Activated T-cell treated with anti-CD3 and anti-CD28 coated beads, Interleukin-2, amount 50 U/mL, for 72 hours (primary cell): ENCODE measurements around the gene KLRF2. TPM values are rescaled to one million over a fixed set of nuclear protein-coding genes. Genes with fewer than 3 reads are reported as not detected.
A peak's percentile ranks its signal among the peaks of the same experiment; 100 is the strongest.

Experiments used
- ATAC-seq, 2 donors: fragments of 150-1000 bp; cut with Tn5 transposase; replicated peaks in 1 of 2; 2 replicates each; pipeline ENCODE4 v1.10.0; 2021; ENCODE audit warnings: moderate library complexity in 2 of 2, mild to moderate bottlenecking in 1 of 2
- DNase-seq, 2 donors: peaks; one replicate each; pipeline ENCODE4 v3.0.0; 2021 to 2022; ENCODE audit warnings: mixed read lengths in 1 of 2
- H3K27ac Mint-ChIP-seq: one replicate; pipeline ENCODE4 v1.8.0; 2022; ENCODE audit warnings: mild to moderate bottlenecking, moderate library complexity, mixed read lengths
- H3K27me3 Mint-ChIP-seq: one replicate; pipeline ENCODE4 v1.8.0; 2022; ENCODE audit warnings: low read depth, mixed read lengths
- H3K36me3 Mint-ChIP-seq, 2 donors: one replicate each; pipeline ENCODE4 v1.8.0; 2022; ENCODE audit warnings: mixed read lengths in 2 of 2, mild to moderate bottlenecking in 1 of 2; ENCODE audit not compliant: insufficient read depth in 2 of 2
- H3K4me1 Mint-ChIP-seq: one replicate; pipeline ENCODE4 v1.8.0; 2022; ENCODE audit warnings: low read depth, mixed read lengths
- H3K4me3 Mint-ChIP-seq, 2 donors: one replicate each; pipeline ENCODE4 v1.8.0; 2022; ENCODE audit warnings: mild to moderate bottlenecking in 2 of 2, mixed read lengths in 2 of 2, moderate library complexity in 2 of 2
- H3K9me3 Mint-ChIP-seq, 2 donors: one replicate each; pipeline ENCODE4 v1.8.0; 2022; ENCODE audit warnings: mixed read lengths in 2 of 2
- total RNA-seq, 2 donors: library from RNA; stranded (reverse); gene quantifications; one replicate each; pipeline ENCODE4 v1.2.3, GENCODE V29; 2022

The KLRF2 gene
- total RNA-seq, 2 donors from 2014 or later: not detected

DNA sequence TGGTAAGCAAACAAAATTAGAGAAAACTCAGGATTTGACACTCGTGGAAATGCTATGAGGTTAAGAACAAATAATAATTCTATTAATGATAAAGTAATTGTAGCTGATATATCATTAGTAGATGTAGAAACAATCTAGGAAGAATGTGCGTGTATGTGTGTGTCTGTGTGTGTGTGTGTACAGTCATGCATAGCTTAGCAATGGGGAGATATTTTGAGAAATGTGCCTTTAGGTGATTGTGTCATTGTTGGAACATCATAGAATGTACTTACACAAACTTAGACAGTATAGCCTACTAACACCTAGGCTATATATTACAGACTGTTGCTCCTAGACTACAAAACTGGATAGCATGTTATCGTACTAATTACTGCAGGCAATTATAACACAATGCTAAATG lies 45.6 kb downstream of the KLRF2 start:
- H3K36me3 Mint-ChIP-seq: no peaks in the 10 kb centered on the region
- H3K4me1 Mint-ChIP-seq: peaks cover 23% of the 10 kb centered on the region
- no peak for DNase-seq
- H3K9me3 Mint-ChIP-seq: no peaks in the 10 kb centered on the region
- H3K27me3 Mint-ChIP-seq: no peaks in the 10 kb centered on the region
- H3K4me3 Mint-ChIP-seq: no peak overlapping the region
- no peak overlapping the region for H3K27ac Mint-ChIP-seq
- ATAC-seq: no peak

DNA sequence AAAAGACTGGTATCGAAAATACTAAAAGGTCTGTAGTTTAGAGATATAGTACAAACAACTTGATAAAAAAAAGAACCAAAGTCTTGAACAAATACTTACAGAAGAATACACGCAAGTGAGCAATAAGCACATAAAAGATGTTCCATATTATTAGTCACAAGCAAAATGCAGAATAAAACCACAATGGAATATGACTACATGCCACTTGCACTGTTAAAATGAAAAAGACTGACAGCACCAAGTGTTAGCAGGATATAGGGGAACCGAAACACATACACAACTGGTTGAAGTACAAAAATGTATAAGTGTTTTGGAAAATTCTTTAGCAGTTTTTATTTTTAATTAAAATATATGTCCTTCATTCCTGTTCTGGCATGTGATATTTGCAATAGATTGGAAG lies 47.3 kb downstream of the KLRF2 start:
- Mint-ChIP-seq H3K4me1 (peaks cover 15% of the 10 kb centered on the region), H3K27ac (no peak overlapping the region), H3K27me3 (peaks cover 9% of the 10 kb centered on the region), H3K4me3 (no peak overlapping the region), H3K36me3 (no peaks in the 10 kb centered on the region), H3K9me3 (no peaks in the 10 kb centered on the region)
- ATAC-seq: no peak
- no peak for DNase-seq

DNA sequence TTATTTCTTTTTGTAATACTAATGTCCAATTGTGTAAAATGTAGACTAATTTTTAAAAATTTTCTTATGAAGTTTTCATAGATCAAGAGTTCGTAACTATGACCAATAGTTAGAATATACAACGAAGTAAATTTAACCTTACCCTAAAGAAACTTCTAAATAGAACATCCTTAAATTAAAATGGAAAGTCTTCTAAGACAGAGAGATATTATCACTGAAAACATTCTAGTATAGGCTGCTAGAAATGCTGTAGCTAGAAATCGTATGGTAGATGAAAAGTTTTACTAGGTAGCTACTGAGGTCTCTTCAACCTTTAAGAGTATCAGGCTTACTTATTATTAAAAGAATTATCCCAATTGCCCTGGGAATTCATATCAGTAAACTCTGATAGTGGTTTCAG lies 50.0 kb downstream of the KLRF2 start:
- no peak overlapping the region for H3K4me3 Mint-ChIP-seq
- ATAC-seq: no peak
- no peaks in the 10 kb centered on the region for H3K36me3 Mint-ChIP-seq
- no peak for DNase-seq
- peaks cover 6% of the 10 kb centered on the region for H3K4me1 Mint-ChIP-seq
- no peak overlapping the region for H3K27ac Mint-ChIP-seq
- peaks cover 16% of the 10 kb centered on the region for H3K27me3 Mint-ChIP-seq
- no peaks in the 10 kb centered on the region for H3K9me3 Mint-ChIP-seq

DNA sequence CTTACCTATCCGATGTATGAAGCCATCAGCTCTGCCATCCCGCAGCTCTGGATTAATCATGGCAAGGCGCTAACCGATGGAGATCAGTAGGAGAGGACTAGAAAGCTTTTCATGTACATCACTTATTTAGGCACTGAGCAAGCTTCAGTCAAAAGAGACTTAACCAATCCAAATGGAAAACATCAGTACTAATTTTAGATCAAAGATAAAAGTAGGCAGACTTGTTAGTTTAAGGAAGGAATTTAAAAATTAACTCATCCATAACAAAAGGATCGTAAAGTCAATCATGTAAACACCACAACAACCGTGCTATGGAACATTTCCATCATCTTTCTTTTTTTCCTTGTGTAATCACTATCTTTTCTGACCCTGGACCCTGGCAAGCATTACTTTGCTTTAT lies 51.0 kb downstream of the KLRF2 start, which contains the start of gene CLEC2A:
Gene CLEC2A, minus strand, starts transcription at position 101 of the 400 bp plus-strand sequence. Its CDS starts 41 bp downstream, at position 60.
- Mint-ChIP-seq H3K27ac (no peak within 1 kb of the TSS), H3K9me3 (no peaks in the 10 kb centered on the region), H3K4me1 (peaks cover 6% of the 10 kb centered on the region), H3K36me3 (no peaks in the 10 kb centered on the region), H3K4me3 (no peak within 1 kb of the TSS), H3K27me3 (peaks cover 16% of the 10 kb centered on the region)
- ATAC-seq (no peak), DNase-seq (no peak)

DNA sequence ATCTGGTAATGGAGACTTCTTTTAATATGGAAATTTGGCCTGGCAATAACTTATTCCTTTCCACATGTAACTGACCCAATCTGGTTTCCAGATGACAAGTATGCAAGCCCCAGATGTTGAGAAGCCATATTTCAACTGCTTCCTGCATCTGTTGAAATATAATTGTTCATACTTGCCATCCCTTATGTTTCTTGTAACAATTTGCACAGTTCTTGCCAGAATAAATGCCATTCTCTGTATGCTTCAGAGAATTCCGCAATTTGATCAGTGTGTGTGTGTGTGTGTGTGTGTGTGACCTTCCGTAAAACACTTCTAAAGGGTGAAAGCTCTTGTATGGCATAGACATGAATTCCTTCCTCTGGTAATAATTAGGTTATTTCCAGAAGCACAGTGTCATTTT lies 52.7 kb downstream of the KLRF2 start:
- Mint-ChIP-seq H3K27me3 (peaks cover 16% of the 10 kb centered on the region), H3K27ac (no peak overlapping the region), H3K36me3 (no peaks in the 10 kb centered on the region), H3K4me3 (no peak overlapping the region), H3K9me3 (no peaks in the 10 kb centered on the region), H3K4me1 (no peaks in the 10 kb centered on the region)
- no peak for DNase-seq
- no peak for ATAC-seq

DNA sequence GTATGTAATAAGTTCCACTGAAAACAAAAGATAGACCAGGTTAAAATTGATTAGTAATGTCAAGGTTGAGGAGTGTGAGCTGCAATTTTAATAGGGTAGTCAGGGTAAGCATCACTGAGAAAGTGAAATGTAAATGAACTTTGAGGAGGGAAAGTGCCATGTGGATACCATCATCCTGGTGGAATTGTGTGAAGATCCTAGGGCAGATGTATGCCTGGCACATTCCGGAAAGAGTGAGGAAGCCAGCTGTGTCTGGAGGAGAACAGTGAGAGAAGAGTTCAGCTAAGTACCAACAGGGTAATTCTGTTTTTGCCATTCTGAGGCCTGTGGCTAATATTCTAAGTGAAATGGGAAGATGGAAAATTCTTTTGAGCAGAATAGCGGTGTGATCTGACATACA lies 53.7 kb downstream of the KLRF2 start:
- H3K9me3 Mint-ChIP-seq: no peaks in the 10 kb centered on the region
- ATAC-seq (no peak), DNase-seq (no peak)
- no peak overlapping the region for H3K27ac Mint-ChIP-seq
- H3K4me3 Mint-ChIP-seq: no peak overlapping the region
- H3K36me3 Mint-ChIP-seq: no peaks in the 10 kb centered on the region
- H3K4me1 Mint-ChIP-seq: no peaks in the 10 kb centered on the region
- H3K27me3 Mint-ChIP-seq: peaks cover 16% of the 10 kb centered on the region

DNA sequence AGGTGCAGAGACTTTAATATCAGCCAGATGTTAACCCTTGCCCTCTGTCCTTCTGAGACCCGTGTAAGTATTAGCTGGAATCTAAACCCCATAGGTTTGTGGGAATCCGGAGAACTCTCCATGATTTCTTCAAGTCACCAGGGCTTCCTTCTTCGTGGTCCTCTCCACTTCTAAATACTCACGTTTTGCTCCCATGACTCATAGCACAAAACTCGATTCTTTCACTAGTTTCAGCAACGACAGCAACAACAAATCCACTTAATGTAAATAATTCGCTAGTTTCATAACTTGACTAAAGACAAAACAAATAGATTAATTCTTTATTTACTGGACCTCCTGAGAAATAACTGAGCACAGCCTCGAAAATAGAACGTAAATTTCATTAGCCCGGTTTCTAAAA lies 55.3 kb downstream of the KLRF2 start:
- Mint-ChIP-seq H3K4me3 (no peak overlapping the region), H3K27ac (no peak overlapping the region), H3K9me3 (no peaks in the 10 kb centered on the region), H3K27me3 (peaks cover 16% of the 10 kb centered on the region), H3K36me3 (no peaks in the 10 kb centered on the region), H3K4me1 (no peaks in the 10 kb centered on the region)
- ATAC-seq (no peak), DNase-seq (no peak)

DNA sequence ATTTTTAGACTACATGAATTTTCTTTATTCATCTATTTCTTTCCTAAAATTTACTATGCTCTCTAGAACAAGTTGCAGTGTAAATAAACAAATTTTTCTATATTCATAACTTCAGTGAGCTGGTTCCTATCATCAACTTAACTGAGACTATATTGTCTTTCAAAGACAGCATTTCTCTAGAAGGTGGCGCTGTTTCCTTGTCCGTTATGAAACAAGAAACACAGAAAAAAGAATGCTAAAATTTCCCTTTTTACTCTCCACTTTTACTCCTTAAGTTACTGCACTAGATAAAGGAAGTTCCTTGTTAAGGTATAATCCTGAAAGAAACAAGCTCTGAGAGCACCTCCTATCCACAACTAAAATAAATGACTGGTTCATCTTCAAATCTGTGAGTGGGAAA lies 59.1 kb downstream of the KLRF2 start:
- Mint-ChIP-seq H3K27me3 (no peaks in the 10 kb centered on the region), H3K27ac (no peak overlapping the region), H3K4me3 (no peak overlapping the region), H3K4me1 (peaks cover 7% of the 10 kb centered on the region), H3K36me3 (no peaks in the 10 kb centered on the region), H3K9me3 (no peaks in the 10 kb centered on the region)
- DNase-seq: no peak
- no peak for ATAC-seq

DNA sequence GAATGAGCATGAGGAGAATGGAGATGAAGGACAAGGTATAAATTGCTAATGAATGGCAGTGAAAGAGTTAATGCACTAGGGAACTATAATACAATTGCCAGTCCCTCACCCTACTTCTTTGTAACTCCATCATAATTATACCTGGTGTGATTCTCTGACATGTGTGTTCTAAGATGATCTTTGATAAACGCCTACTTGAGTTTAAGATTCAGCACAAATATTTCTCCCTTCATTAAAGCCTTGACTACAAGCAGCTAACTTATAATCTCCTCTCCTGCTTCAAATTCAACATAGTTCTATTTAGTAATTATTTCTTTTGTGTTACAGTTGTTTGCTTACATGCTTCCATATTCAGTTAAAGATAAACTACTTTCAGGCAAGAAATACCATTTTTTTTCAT lies 60.5 kb downstream of the KLRF2 start:
- Mint-ChIP-seq H3K4me1 (peaks cover 7% of the 10 kb centered on the region), H3K27ac (no peak overlapping the region), H3K4me3 (no peak overlapping the region), H3K27me3 (no peaks in the 10 kb centered on the region), H3K9me3 (no peaks in the 10 kb centered on the region), H3K36me3 (no peaks in the 10 kb centered on the region)
- DNase-seq: no peak
- no peak for ATAC-seq

DNA sequence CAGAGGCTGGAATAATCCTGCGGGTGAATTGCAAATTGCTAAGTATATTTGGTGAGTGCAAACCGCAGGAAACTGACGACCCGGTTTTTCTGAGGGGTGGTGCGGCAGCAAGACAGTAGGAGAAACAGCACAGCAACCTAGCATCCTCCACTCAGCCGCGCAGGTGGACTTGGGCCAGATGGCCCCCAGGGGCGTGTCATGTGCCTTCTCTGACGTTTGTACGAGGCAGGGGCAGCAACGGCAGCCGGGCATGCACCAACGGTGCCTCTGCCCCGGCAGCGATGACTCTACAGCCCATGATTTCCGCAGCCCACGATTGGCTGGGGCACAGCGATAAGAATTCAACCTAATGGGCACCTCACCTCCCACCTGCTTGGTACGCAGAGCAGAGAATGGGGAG lies 62.0 kb downstream of the KLRF2 start:
- H3K9me3 Mint-ChIP-seq: no peaks in the 10 kb centered on the region
- peaks cover 14% of the 10 kb centered on the region for H3K4me1 Mint-ChIP-seq
- DNase-seq (peak in 1 of 2 donors; percentile 21), ATAC-seq (peak; percentile 62 to 72)
- H3K36me3 Mint-ChIP-seq: no peaks in the 10 kb centered on the region
- H3K27me3 Mint-ChIP-seq: no peaks in the 10 kb centered on the region
- H3K4me3 Mint-ChIP-seq: peak overlapping the region; percentile 61 to 79
- H3K27ac Mint-ChIP-seq: no peak overlapping the region

DNA sequence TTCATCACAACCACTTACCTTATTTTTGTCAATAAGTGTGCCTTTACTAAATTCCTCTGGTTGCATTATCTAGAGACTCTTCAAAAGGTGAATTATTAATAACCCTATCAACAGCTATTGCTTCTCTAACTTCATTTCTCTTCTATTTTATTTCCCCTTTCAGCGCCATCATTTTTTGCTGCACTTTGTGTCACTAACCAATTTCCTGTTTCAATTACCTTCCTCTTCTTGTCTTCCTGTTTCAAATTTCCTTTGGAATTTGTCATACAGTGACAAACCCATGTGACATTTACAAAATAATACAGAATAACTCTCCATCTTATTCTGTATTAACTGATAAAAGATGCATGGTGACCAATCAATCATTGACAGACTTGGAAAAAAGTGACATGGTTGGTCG lies 63.1 kb downstream of the KLRF2 start:
- no peak overlapping the region for H3K4me3 Mint-ChIP-seq
- H3K27me3 Mint-ChIP-seq: no peaks in the 10 kb centered on the region
- ATAC-seq (no peak), DNase-seq (no peak)
- H3K36me3 Mint-ChIP-seq: no peaks in the 10 kb centered on the region
- H3K27ac Mint-ChIP-seq: no peak overlapping the region
- H3K9me3 Mint-ChIP-seq: no peaks in the 10 kb centered on the region
- peaks cover 26% of the 10 kb centered on the region for H3K4me1 Mint-ChIP-seq

Other genes starting within 250 kb of the KLRF2 start
- gene CLEC2D, start 211.8 kb upstream of the KLRF2 start, total RNA-seq: 100 to 1,000 TPM; 269 to 293 TPM
- gene CLECL1, start 148.4 kb upstream of the KLRF2 start, total RNA-seq: 10 to 100 TPM; 11.5 to 13.8 TPM
- gene CD69, start 120.6 kb upstream of the KLRF2 start, total RNA-seq: 100 to 1,000 TPM; 126 to 158 TPM
- gene KLRF1, start 54.0 kb upstream of the KLRF2 start, total RNA-seq: under 1 TPM; 0.29 to 0.72 TPM
- 10 to 100 TPM; 28.0 to 29.5 TPM for gene CLEC2B, start 12.1 kb upstream of the KLRF2 start, total RNA-seq
- not detected for gene CLEC2A, start 50.9 kb downstream of the KLRF2 start, total RNA-seq
- gene CLEC12A, start 89.9 kb downstream of the KLRF2 start, total RNA-seq: under 1 TPM in 1 of 2 donors, not detected in 1; 0.16 TPM
- not detected for gene CLEC1B, start 117.6 kb downstream of the KLRF2 start, total RNA-seq
- gene CLEC12B, start 129.1 kb downstream of the KLRF2 start, total RNA-seq: not detected
- not detected for gene CLEC9A, start 149.2 kb downstream of the KLRF2 start, total RNA-seq
- not detected for gene CLEC1A, start 217.5 kb downstream of the KLRF2 start, total RNA-seq
- gene CLEC7A, start 248.7 kb downstream of the KLRF2 start, total RNA-seq: not detected